SH-SY5Y (cell line): ENCODE results near the gene GRK4.

Experiments used
- GATA2 ChIP-seq: IDR thresholded peaks from 2 replicates; pipeline ENCODE4 v1.6.1; 2011; ENCODE audit warnings: mild to moderate bottlenecking, low read depth, low read length
- GATA3 ChIP-seq: IDR thresholded peaks from 2 replicates; pipeline ENCODE4 v1.6.1; 2011; ENCODE audit warnings: low read depth, mild to moderate bottlenecking, low read length, moderate library complexity

GRCh38 chr4:2937146-2937857, 26.1 kb upstream of the GRK4 start:
- TF ChIP-seq GATA3 (no peak), GATA2 (no peak)
